NCI-H524 treated with DMSO at 0.1 percent for 48 hours (cell line): ENCODE measurements around the gene SLC6A18.
"Not testable (repeated sequence)": the region's sequence is repeated elsewhere in the genome, so short reads cannot be mapped to it uniquely, and the experiment has no call there.

Source experiments
- DNase-seq: peaks from one replicate; lab custom pipeline; 2025; lab: John Stamatoyannopoulos, UW

The SLC6A18 gene

GRCh38 chr5:1216211-1216917 is 8.8 kb upstream of the SLC6A18 start:
- DNase-seq: no peak

GRCh38 chr5:1216918-1217295 is 8.3 kb upstream of the SLC6A18 start:
- no peak for DNase-seq

- DNase-seq: no peak
Observed at GRCh38 chr5:1217596-1218206, 7.5 kb upstream of the SLC6A18 start.

GRCh38 chr5:1218351-1219080 is 6.7 kb upstream of the SLC6A18 start:
- no peak for DNase-seq

GRCh38 chr5:1219098-1219767 is 5.9 kb upstream of the SLC6A18 start:
- no peak for DNase-seq

- no peak for DNase-seq
Observed at GRCh38 chr5:1219768-1220100, 5.4 kb upstream of the SLC6A18 start.

GRCh38 chr5:1220351-1220750 is 4.8 kb upstream of the SLC6A18 start:
- DNase-seq: no peak

GRCh38 chr5:1220831-1221230 is 4.3 kb upstream of the SLC6A18 start:
- peak; percentile 87 for DNase-seq

GRCh38 chr5:1221721-1222120 is 3.5 kb upstream of the SLC6A18 start:
- no peak for DNase-seq

- no peak for DNase-seq
Observed at GRCh38 chr5:1222147-1222546, 3.0 kb upstream of the SLC6A18 start.

GRCh38 chr5:1222621-1223277 is 2.4 kb upstream of the SLC6A18 start:
- DNase-seq: no peak

- DNase-seq: no peak
Observed at GRCh38 chr5:1223278-1223670, 1.9 kb upstream of the SLC6A18 start.

GRCh38 chr5:1224631-1225030 is 550 bp upstream of the SLC6A18 start:
- no peak for DNase-seq

- no peak for DNase-seq
Observed at GRCh38 chr5:1226231-1226630, 1.1 kb downstream of the SLC6A18 start.

GRCh38 chr5:1226839-1227581 is 1.8 kb downstream of the SLC6A18 start:
- DNase-seq: no peak

- peak; percentile 94 for DNase-seq
Observed at GRCh38 chr5:1227667-1228066, 2.5 kb downstream of the SLC6A18 start.

- DNase-seq: peak; percentile 62
Observed at GRCh38 chr5:1228120-1228519, 2.9 kb downstream of the SLC6A18 start.

- not testable (repeated sequence) for DNase-seq
Observed at GRCh38 chr5:1229023-1229422, 3.8 kb downstream of the SLC6A18 start.

GRCh38 chr5:1229822-1230221 is 4.6 kb downstream of the SLC6A18 start:
- no peak for DNase-seq

GRCh38 chr5:1230551-1230950 is 5.4 kb downstream of the SLC6A18 start:
- DNase-seq: no peak

GRCh38 chr5:1231354-1231905 is 6.2 kb downstream of the SLC6A18 start:
- DNase-seq: no peak
